Endothelial cell of umbilical vein (primary cell): ENCODE data around the gene CDH22. TPM values are rescaled to one million over a fixed set of nuclear protein-coding genes. Genes with fewer than 3 reads are reported as not detected.

Experiments used
- BruUV-seq: library from RNA; stranded (reverse); fragments of 400-500 nt; replicated peaks from 2 replicates; lab custom pipeline; 2021; lab: Mats Ljungman, UMichigan
- CTCF ChIA-PET: fragments of 300-600, 350-600 bp; sonication (Branson Sonifier 250); formaldehyde crosslinking; loops from one replicate; lab custom pipeline; 2021; ENCODE audit warnings: antibody characterized with exemption, inconsistent platforms; lab: Charles Lee
- POLR2A ChIA-PET: fragments of 300-600, 350-600 bp; sonication (Branson Sonifier 250); formaldehyde crosslinking; loops from one replicate; lab custom pipeline; 2021; ENCODE audit warnings: antibody characterized with exemption, inconsistent platforms; lab: Charles Lee
- DNase-seq: peaks from one replicate; pipeline ENCODE4 v3.0.0-alpha.2; 2011; ENCODE audit warnings: low read depth, low spot score
- FAIRE-seq: peaks from 2 replicates; lab custom pipeline; 2011; peaks lifted over from hg19 to GRCh38; lab: Jason Lieb, UNC
- H2AFZ ChIP-seq: 2 replicates; pipeline ENCODE4 v1.6.0; 2012; ENCODE audit warnings: low read depth, low read length, control low read depth, inconsistent platforms
- H3K27ac ChIP-seq: 2 replicates; pipeline ENCODE4 v1.5.1; 2011; ENCODE audit warnings: low read depth, mild to moderate bottlenecking, control low read depth, low read length, moderate library complexity; ENCODE audit not compliant: insufficient read depth
- H3K27me3 ChIP-seq, 2 experiments: 2 replicates each; pipeline versions ENCODE4 v1.6.0 to v1.6.1; 2011; ENCODE audit warnings: low read length in 2 of 2, mixed read lengths in 1 of 2; ENCODE audit not compliant: control insufficient read depth in 2 of 2, insufficient read depth in 2 of 2
- H3K36me3 ChIP-seq, 2 experiments: 2 replicates in 1 of 2; 3 replicates in 1 of 2; pipeline ENCODE4 v1.5.1; 2011; ENCODE audit warnings: low read length in 2 of 2, mild to moderate bottlenecking in 1 of 2, moderate library complexity in 1 of 2; ENCODE audit not compliant: control insufficient read depth in 2 of 2, insufficient read depth in 2 of 2; ENCODE audit errors: extremely low read depth in 1 of 2
- H3K4me1 ChIP-seq: 3 replicates; pipeline ENCODE4 v1.5.1; 2011; ENCODE audit warnings: mild to moderate bottlenecking, low read length; ENCODE audit not compliant: control insufficient read depth, insufficient read depth; ENCODE audit errors: extremely low read depth
- H3K4me2 ChIP-seq: 2 replicates; pipeline ENCODE4 v1.6.1; 2011; ENCODE audit warnings: low read length, control low read depth, mixed read lengths; ENCODE audit not compliant: insufficient read depth
- H3K4me3 ChIP-seq, 3 experiments: fragments of 200-600 bp in 1 of 3; sonication (generic), shearing (Covaris generic) in 1 of 3; replicated peaks in 1 of 3; 2 replicates each; pipeline ENCODE4 v1.5.1; 2011 to 2016; ENCODE audit warnings: control low read depth in 3 of 3, low read length in 3 of 3, mild to moderate bottlenecking in 2 of 3, inconsistent platforms in 1 of 3, low read depth in 1 of 3, moderate library complexity in 1 of 3; ENCODE audit not compliant: insufficient read depth in 1 of 3
- H3K79me2 ChIP-seq: 2 replicates; pipeline ENCODE4 v1.6.0; 2012; ENCODE audit warnings: low read length, inconsistent platforms; ENCODE audit not compliant: control insufficient read depth, insufficient read depth
- H3K9ac ChIP-seq: replicated peaks from 2 replicates; pipeline ENCODE3; 2011; ENCODE audit warnings: low read length, control low read depth; ENCODE audit not compliant: insufficient read depth; ENCODE audit errors: extremely low read depth
- H3K9me1 ChIP-seq: replicated peaks from 3 replicates; pipeline ENCODE4 v1.6.0; 2011; ENCODE audit warnings: mild to moderate bottlenecking, low read length; ENCODE audit not compliant: control insufficient read depth, insufficient read depth; ENCODE audit errors: extremely low read depth
- H3K9me3 ChIP-seq: replicated peaks from 2 replicates; pipeline ENCODE4 v1.5.1; 2012; ENCODE audit warnings: low read length, inconsistent platforms; ENCODE audit not compliant: control insufficient read depth, insufficient read depth
- H4K20me1 ChIP-seq: replicated peaks from 2 replicates; pipeline ENCODE3; 2011; ENCODE audit warnings: mild to moderate bottlenecking, low read length; ENCODE audit not compliant: control insufficient read depth, insufficient read depth; ENCODE audit errors: extremely low read depth
- CTCF ChIP-seq, 2 donors: IDR thresholded peaks; 1 replicate in 1 of 2; 2 replicates in 1 of 2; pipeline ENCODE4 v1.5.1; 2011; ENCODE audit warnings: low read length in 2 of 2, mild to moderate bottlenecking in 2 of 2, moderate library complexity in 2 of 2, control low read depth in 1 of 2, inconsistent platforms in 1 of 2, low read depth in 1 of 2; ENCODE audit not compliant: insufficient read depth in 1 of 2; ENCODE audit errors: extremely low read depth in 1 of 2
- EZH2 ChIP-seq: IDR thresholded peaks from 2 replicates; pipeline ENCODE4 v1.6.1; 2012; ENCODE audit warnings: borderline replicate concordance, low read depth, mild to moderate bottlenecking, moderate library complexity, low read length, inconsistent platforms; ENCODE audit not compliant: severe bottlenecking
- FOS ChIP-seq: IDR thresholded peaks from 2 replicates; pipeline ENCODE4 v1.6.1; 2011; ENCODE audit warnings: mild to moderate bottlenecking, low read length, moderate library complexity, borderline replicate concordance; ENCODE audit not compliant: insufficient read depth
- GATA2 ChIP-seq: IDR thresholded peaks from 2 replicates; pipeline ENCODE4 v1.7.0; 2011; ENCODE audit warnings: low read depth, mild to moderate bottlenecking, moderate library complexity, mixed read lengths, low read length; ENCODE audit not compliant: insufficient read length, insufficient read depth
- JUN ChIP-seq: IDR thresholded peaks from 2 replicates; pipeline ENCODE4 v1.6.1; 2011; ENCODE audit warnings: borderline replicate concordance, low read depth; ENCODE audit not compliant: insufficient read length, insufficient read depth
- MYC ChIP-seq: IDR thresholded peaks from one replicate; pipeline ENCODE4 v1.6.1; 2011; ENCODE audit warnings: mild to moderate bottlenecking, low read depth, low read length
- POLR2A ChIP-seq: IDR thresholded peaks from 2 replicates; pipeline ENCODE4 v1.6.1; 2012; ENCODE audit warnings: low read depth, mild to moderate bottlenecking, control low read depth, low read length
- POLR2AphosphoS5 ChIP-seq: IDR thresholded peaks from 2 replicates; pipeline ENCODE4 v1.6.1; 2012; ENCODE audit warnings: low read depth, mild to moderate bottlenecking, control low read depth, low read length, moderate library complexity; ENCODE audit not compliant: insufficient read depth
- dilution Hi-C: fragments of 300-500 bp; cut with MboI; formaldehyde crosslinking; loops from one replicate; pipeline ENCODE4 v1.15.0; 2019; ENCODE audit warnings: low sequenced_read_pairs; ENCODE audit not compliant: extremely low pct_ligation_motif_present
- intact Hi-C: fragments of 100-400 bp; cut with micrococcal nuclease; formaldehyde crosslinking; loops from one replicate; pipeline ENCODE4 v1.10.0; 2022
- polyA plus RNA-seq, 4 experiments: library from polyadenylated mRNA; depleted of rRNA in 3 of 4; stranded (reverse) in 3 of 4; unstranded in 1 of 4; fragments of >200 nt; gene quantifications; 2 replicates each; pipeline versions ENCODE4 v1.2.1 to v1.2.3, GENCODE V29; 2011 to 2012; ENCODE audit warnings: missing spikeins in 1 of 4
- total RNA-seq: library from RNA; stranded (reverse); gene quantifications from 2 replicates; pipeline ENCODE4 v1.2.3, GENCODE V29; 2021
- TF ChIP-seq, protein P1 (sequence below): IDR thresholded peaks from 2 replicates; pipeline ENCODE4 v1.6.1; 2011; ENCODE audit not compliant: insufficient read depth, insufficient read length

Gene CDH22
- total and polyA plus RNA-seq, 2 donors (not counting 3 experiments of a cell fraction or from before 2014, with no cell fraction given), result not detected

DNA sequence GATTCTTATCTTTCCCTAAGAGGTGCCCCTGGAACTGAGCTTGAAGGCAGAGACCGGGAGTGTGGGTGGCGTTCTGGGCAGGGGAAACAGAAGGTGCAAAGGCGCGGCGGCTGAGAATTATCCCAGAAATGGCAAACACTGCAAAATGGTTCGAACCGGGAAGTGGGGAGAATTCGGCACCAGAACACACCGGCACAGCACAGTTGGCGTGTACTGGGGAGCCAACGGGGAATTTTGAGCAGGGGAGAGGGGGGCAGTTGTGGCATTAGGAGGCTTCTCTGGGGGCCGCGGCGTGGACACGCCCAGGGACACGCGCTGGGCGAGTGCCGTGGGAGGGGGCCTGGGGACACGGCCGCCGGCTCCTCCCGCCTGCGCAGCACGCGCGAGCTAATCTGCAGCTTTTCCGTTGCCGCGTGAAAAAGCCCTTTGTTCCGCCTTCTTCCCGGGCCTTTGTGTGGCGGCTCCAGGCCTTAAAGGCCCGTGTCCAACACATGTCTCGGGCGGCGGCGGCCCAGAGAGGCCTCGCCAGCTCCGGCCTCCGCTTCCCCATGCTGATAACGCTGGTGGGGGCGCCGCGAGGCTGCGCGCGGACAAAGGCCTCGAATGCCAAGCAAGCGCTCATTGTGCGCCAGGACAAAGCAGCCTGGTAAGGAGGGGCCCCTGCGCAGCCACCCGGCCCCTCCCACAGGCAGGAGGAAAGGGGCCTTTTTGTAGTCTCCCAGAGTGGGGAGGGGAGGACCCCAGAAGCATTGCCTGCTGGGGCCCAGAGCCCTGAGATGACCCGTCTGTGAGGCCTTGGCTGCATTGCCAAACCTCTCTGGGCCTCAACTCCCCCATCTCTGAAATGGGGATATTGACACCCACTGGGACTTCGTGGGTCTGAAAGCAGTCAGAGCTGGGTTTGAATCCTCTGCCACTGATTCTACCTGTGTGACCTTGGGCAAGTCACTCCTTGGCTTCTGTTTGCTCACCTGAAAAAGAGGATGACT lies 107.4 kb downstream of the CDH22 start:
- FAIRE-seq (no peak), DNase-seq (no peak)
- H3K4me3 ChIP-seq, result no peak overlapping the region
- CTCF ChIA-PET, result no interaction called here
- H2AFZ ChIP-seq, result no peak overlapping the region
- peaks cover 9% of the 10 kb centered on the region for H3K4me1 ChIP-seq
- H3K27ac ChIP-seq, result no peak overlapping the region
- H3K79me2 ChIP-seq, result no peaks in the 10 kb centered on the region
- BruUV-seq, result no TSS peak
- H4K20me1 ChIP-seq, result no peaks in the 10 kb centered on the region
- H3K36me3 ChIP-seq, result no peaks in the 10 kb centered on the region
- no peak for TF ChIP-seq POLR2AphosphoS5
- no peak for TF ChIP-seq JUN
- peaks cover 16 to 23% of the 10 kb centered on the region in 2 experiments for H3K27me3 ChIP-seq
- dilution Hi-C loops, result no loop called here
- POLR2A ChIA-PET, result no interaction called here
- intact Hi-C loops, result no loop called here
- no peaks in the 10 kb centered on the region for H3K9me3 ChIP-seq
- H3K4me2 ChIP-seq, result no peak overlapping the region
- no peak overlapping the region for H3K9ac ChIP-seq
- H3K9me1 ChIP-seq, result no peaks in the 10 kb centered on the region

GRCh38 chr20:46199198-46199597 lies 109.1 kb downstream of the CDH22 start:
- BruUV-seq, result no TSS peak

More at GRCh38 chr20:46199198-46199597, 109.1 kb downstream of the CDH22 start:
- Histone ChIP-seq H3K4me1 (no peaks in the 10 kb centered on the region), H3K36me3 (no peaks in the 10 kb centered on the region), H3K27me3 (peaks cover 16 to 23% of the 10 kb centered on the region in 2 experiments), H3K4me3 (no peak overlapping the region), H3K9me1 (no peaks in the 10 kb centered on the region), H3K9me3 (no peaks in the 10 kb centered on the region), H2AFZ (no peak overlapping the region), H3K27ac (no peak overlapping the region), H3K4me2 (no peak overlapping the region), H4K20me1 (no peaks in the 10 kb centered on the region), H3K79me2 (no peaks in the 10 kb centered on the region), H3K9ac (no peak overlapping the region)
- no peak for DNase-seq
- POLR2A ChIA-PET, result no interaction called here
- no peak for FAIRE-seq
- dilution Hi-C loops (no loop called here), intact Hi-C loops (no loop called here)
- TF ChIP-seq POLR2A (no peak), GATA2 (no peak), FOS (no peak), POLR2AphosphoS5 (no peak), JUN (no peak), CTCF (IDR thresholded peaks at IDR 0.05; ENCODE audit: extremely low read depth in 1 of 2, insufficient read depth in 1 of 2, low read depth in 1 of 2, low read length in 2 of 2) (no peak), EZH2 (no peak), MYC (no peak)
- TF ChIP-seq, protein P1, sequence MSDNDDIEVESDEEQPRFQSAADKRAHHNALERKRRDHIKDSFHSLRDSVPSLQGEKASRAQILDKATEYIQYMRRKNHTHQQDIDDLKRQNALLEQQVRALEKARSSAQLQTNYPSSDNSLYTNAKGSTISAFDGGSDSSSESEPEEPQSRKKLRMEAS, result no peak
- CTCF ChIA-PET, result no interaction called here
